Measurements from ENCODE around the gene SKAP2. TPM values are rescaled to one million over a fixed set of nuclear protein-coding genes. Genes with fewer than 3 reads are reported as not detected.

SKAP2 gene
- total RNA-seq, 4 donors from 2014 or later = 54.3 to 83.1 (median 76.1) TPM

GRCh38 chr7:26723129-26723528 is 141.3 kb downstream of the SKAP2 start:
- Histone ChIP-seq H3K27me3 (no peaks in the 10 kb centered on the region), H3K4me1 (no peaks in the 10 kb centered on the region), H3K4me3 (no peak overlapping the region), H3K9me3 (no peaks in the 10 kb centered on the region), H3K27ac (no peak overlapping the region), H3K36me3 (peaks cover 0 to 8% of the 10 kb centered on the region in 2 donors)
- ATAC-seq = no peak
- WGBS, 2 donors (ENCODE audit: low coverage in 1 of 2) = 40 to 64% methylated on average over 1 to 5 of the region's 5 CpGs
- TF ChIP-seq POLR2A (IDR thresholded peaks at IDR 0.05) = no peak
- TF ChIP-seq, protein P1, sequence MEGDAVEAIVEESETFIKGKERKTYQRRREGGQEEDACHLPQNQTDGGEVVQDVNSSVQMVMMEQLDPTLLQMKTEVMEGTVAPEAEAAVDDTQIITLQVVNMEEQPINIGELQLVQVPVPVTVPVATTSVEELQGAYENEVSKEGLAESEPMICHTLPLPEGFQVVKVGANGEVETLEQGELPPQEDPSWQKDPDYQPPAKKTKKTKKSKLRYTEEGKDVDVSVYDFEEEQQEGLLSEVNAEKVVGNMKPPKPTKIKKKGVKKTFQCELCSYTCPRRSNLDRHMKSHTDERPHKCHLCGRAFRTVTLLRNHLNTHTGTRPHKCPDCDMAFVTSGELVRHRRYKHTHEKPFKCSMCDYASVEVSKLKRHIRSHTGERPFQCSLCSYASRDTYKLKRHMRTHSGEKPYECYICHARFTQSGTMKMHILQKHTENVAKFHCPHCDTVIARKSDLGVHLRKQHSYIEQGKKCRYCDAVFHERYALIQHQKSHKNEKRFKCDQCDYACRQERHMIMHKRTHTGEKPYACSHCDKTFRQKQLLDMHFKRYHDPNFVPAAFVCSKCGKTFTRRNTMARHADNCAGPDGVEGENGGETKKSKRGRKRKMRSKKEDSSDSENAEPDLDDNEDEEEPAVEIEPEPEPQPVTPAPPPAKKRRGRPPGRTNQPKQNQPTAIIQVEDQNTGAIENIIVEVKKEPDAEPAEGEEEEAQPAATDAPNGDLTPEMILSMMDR (IDR thresholded peaks at IDR 0.05) = no peak
- no peak for TF ChIP-seq POLR2AphosphoS5 (IDR thresholded peaks at IDR 0.05)
- TF ChIP-seq EP300 (IDR thresholded peaks at IDR 0.05) = no peak

DNA sequence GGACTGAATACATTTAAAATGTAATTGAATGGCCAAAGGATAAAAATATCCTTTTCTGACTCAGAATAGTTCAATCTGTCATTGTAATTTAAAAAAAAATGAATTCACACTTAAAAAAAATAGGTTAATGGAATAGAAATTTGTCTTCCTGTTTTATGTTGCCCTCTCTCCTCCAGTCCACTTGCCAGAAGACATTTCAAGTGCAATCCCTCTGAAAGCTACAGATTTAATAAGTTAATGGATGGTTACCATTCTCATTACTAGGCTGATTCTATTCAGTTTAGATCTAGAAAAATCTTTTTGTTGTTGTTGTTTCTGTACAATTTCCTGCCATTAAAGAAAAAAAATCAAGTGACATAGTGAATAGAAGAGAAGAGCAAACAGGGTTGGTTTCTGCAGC is 142.9 kb downstream of the SKAP2 start:
- Histone ChIP-seq H3K9me3 (no peaks in the 10 kb centered on the region), H3K27ac (no peak overlapping the region), H3K4me3 (no peak overlapping the region), H3K36me3 (peaks cover 0 to 8% of the 10 kb centered on the region in 2 donors), H3K4me1 (no peaks in the 10 kb centered on the region), H3K27me3 (no peaks in the 10 kb centered on the region)
- TF ChIP-seq EP300 (IDR thresholded peaks at IDR 0.05) = no peak
- TF ChIP-seq, protein P1 (IDR thresholded peaks at IDR 0.05) = no peak
- no peak for TF ChIP-seq POLR2A (IDR thresholded peaks at IDR 0.05)
- TF ChIP-seq POLR2AphosphoS5 (IDR thresholded peaks at IDR 0.05) = no peak
- no peak for ATAC-seq

- Histone ChIP-seq H3K27me3 (no peaks in the 10 kb centered on the region), H3K9me3 (no peaks in the 10 kb centered on the region), H3K36me3 (peaks cover 0 to 1% of the 10 kb centered on the region in 2 donors), H3K27ac (no peak overlapping the region), H3K4me3 (no peak overlapping the region), H3K4me1 (peaks cover 0 to 10% (median 7%) of the 10 kb centered on the region in 3 donors)
- WGBS, 2 donors (ENCODE audit: low coverage in 1 of 2) = 92 to 100% methylated on average over 1 of the region's 1 CpG
- no peak for ATAC-seq
- TF ChIP-seq, protein P1 (IDR thresholded peaks at IDR 0.05) = no peak
- TF ChIP-seq EP300 (IDR thresholded peaks at IDR 0.05) (no peak), POLR2A (IDR thresholded peaks at IDR 0.05) (no peak), POLR2AphosphoS5 (IDR thresholded peaks at IDR 0.05) (no peak)
These were observed 146.3 kb downstream of the SKAP2 start for GRCh38 chr7:26718063-26718462.

- Histone ChIP-seq H3K36me3 (no peaks in the 10 kb centered on the region), H3K27me3 (no peaks in the 10 kb centered on the region), H3K27ac (no peak overlapping the region), H3K4me1 (peaks cover 0 to 10% (median 7%) of the 10 kb centered on the region in 3 donors), H3K9me3 (no peaks in the 10 kb centered on the region), H3K4me3 (no peak overlapping the region)
- ATAC-seq = no peak
- WGBS, 2 donors (ENCODE audit: low coverage in 1 of 2) = 27 to 48% methylated on average over 3 of the region's 3 CpGs
- TF ChIP-seq POLR2AphosphoS5 (IDR thresholded peaks at IDR 0.05) (no peak), POLR2A (IDR thresholded peaks at IDR 0.05) (no peak), EP300 (IDR thresholded peaks at IDR 0.05) (no peak)
- TF ChIP-seq, protein P1 (IDR thresholded peaks at IDR 0.05) = no peak
These were observed 150.0 kb downstream of the SKAP2 start for GRCh38 chr7:26714438-26714837.

- no peaks in the 10 kb centered on the region for H3K36me3 ChIP-seq
These were observed 150.4 kb downstream of the SKAP2 start for GRCh38 chr7:26714006-26714405.

More at GRCh38 chr7:26714006-26714405, 150.4 kb downstream of the SKAP2 start:
- no peaks in the 10 kb centered on the region for H3K9me3 ChIP-seq
- no peak for ATAC-seq
- peaks cover 0 to 10% (median 7%) of the 10 kb centered on the region in 3 donors for H3K4me1 ChIP-seq
- WGBS, 2 donors (ENCODE audit: low coverage in 1 of 2) = 47 to 64% methylated on average over 2 of the region's 2 CpGs
- no peak overlapping the region for H3K27ac ChIP-seq
- no peaks in the 10 kb centered on the region for H3K27me3 ChIP-seq
- TF ChIP-seq EP300 (IDR thresholded peaks at IDR 0.05) (no peak), POLR2AphosphoS5 (IDR thresholded peaks at IDR 0.05) (no peak), POLR2A (IDR thresholded peaks at IDR 0.05) (no peak)
- TF ChIP-seq, protein P1 (IDR thresholded peaks at IDR 0.05) = no peak
- no peak overlapping the region for H3K4me3 ChIP-seq
